ENCODE data around the gene ENOX1.

- TF ChIP-seq, protein P1, sequence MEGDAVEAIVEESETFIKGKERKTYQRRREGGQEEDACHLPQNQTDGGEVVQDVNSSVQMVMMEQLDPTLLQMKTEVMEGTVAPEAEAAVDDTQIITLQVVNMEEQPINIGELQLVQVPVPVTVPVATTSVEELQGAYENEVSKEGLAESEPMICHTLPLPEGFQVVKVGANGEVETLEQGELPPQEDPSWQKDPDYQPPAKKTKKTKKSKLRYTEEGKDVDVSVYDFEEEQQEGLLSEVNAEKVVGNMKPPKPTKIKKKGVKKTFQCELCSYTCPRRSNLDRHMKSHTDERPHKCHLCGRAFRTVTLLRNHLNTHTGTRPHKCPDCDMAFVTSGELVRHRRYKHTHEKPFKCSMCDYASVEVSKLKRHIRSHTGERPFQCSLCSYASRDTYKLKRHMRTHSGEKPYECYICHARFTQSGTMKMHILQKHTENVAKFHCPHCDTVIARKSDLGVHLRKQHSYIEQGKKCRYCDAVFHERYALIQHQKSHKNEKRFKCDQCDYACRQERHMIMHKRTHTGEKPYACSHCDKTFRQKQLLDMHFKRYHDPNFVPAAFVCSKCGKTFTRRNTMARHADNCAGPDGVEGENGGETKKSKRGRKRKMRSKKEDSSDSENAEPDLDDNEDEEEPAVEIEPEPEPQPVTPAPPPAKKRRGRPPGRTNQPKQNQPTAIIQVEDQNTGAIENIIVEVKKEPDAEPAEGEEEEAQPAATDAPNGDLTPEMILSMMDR (IDR thresholded peaks at IDR 0.05) = no peak
- no peak for TF ChIP-seq ZFX (IDR thresholded peaks at IDR 0.05; ENCODE audit: borderline replicate concordance)
Measured at GRCh38 chr13:43293986-43294385, 492.8 kb downstream of the ENOX1 start.
